GM13976 (cell line): ENCODE results near the gene LAMA5.

Experiments used
- DNase-seq: peaks from one replicate; pipeline ENCODE4 v3.0.0; 2012; ENCODE audit warnings: low spot score
- in situ Hi-C: fragments of 300-500 bp; cut with MboI; formaldehyde crosslinking; loops from one replicate; pipeline ENCODE4 v1.12.0; 2022; ENCODE audit warnings: low sequenced_read_pairs, mixed read lengths, inconsistent platforms; ENCODE audit not compliant: unreplicated experiment
- TF ChIP-seq, protein P1 (sequence below): IDR thresholded peaks from 2 replicates; pipeline ENCODE4 v1.5.1; 2012; ENCODE audit warnings: borderline replicate concordance, mild to moderate bottlenecking; ENCODE audit not compliant: insufficient read depth; ENCODE audit errors: extremely low read depth, missing control alignments, control extremely low read depth

LAMA5 gene

DNA sequence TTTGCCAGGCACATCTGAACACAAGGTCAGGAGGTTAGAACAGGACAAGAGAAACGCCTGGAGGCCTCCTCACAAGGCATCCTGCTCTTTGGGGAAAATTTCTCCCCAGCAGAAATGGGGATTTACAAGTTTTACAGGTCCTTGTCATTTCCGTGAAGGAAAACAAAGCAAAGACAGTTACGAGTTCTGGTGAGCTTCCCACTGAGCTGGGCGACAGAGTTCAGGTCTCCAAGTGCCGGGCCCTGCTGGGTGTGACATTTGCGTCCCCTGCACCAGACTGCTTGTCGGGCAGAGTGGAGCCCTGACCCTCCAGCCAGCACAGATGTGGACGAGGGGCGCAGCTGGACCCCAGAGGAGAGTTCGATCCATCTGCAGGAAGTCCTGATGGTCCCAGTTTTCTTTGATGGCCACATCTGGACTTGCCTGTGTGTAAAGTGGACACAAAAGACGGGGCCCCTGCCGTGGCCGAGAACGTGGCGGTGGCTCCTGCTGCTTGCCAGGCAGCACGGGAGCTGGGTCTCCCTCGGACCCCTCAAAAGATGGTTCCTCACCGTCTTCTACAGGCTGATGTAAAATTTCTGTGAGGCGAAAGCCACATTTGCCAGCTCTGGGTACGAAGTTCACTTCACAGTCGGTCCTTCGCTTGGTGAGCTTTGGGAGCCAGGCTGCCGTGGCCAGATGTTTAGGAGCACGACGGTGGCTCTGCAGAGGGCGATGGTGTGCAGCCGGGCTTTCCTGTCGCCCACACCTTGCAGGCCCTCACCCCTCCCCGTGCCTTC, 69.5 kb downstream of the LAMA5 start:
- TF ChIP-seq, protein P1, sequence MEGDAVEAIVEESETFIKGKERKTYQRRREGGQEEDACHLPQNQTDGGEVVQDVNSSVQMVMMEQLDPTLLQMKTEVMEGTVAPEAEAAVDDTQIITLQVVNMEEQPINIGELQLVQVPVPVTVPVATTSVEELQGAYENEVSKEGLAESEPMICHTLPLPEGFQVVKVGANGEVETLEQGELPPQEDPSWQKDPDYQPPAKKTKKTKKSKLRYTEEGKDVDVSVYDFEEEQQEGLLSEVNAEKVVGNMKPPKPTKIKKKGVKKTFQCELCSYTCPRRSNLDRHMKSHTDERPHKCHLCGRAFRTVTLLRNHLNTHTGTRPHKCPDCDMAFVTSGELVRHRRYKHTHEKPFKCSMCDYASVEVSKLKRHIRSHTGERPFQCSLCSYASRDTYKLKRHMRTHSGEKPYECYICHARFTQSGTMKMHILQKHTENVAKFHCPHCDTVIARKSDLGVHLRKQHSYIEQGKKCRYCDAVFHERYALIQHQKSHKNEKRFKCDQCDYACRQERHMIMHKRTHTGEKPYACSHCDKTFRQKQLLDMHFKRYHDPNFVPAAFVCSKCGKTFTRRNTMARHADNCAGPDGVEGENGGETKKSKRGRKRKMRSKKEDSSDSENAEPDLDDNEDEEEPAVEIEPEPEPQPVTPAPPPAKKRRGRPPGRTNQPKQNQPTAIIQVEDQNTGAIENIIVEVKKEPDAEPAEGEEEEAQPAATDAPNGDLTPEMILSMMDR: no peak
- in situ Hi-C loops: no loop called here
- no peak for DNase-seq

DNA sequence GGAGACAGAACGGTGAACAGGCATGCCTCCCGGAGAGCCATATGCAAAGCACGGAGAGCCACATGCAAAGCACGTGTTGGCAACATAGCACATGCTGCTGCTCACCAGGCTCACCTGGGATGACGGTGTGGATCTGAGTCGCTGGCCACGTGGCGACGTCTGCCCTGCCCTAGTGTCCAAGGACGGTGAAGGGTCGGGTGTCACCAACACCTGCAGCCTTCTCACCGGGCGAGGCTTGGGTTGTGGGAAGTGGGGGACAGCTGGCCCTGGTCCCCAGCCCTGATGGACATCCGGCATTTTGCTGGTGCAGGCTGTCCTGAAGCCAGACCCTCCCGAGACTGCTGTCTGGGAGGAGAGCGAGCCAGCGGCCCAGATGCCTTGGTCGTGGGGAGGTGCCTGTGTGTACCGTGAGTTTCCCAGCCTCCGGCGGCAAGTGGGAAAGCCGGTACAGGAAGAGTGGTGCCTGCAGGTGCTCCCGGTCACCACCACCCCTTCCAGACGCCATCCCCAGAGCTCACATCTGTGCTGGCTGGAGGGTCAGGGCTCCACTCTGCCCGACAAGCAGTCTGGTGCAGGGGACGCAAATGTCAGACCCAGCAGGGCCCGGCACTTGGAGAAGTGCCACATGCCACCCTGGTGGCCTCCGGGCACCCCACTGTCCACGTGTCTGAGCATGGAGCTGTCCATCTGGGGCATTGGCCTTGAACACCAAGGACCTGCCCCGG, 70.2 kb downstream of the LAMA5 start:
- no peak for DNase-seq
- in situ Hi-C loops: no loop called here
- TF ChIP-seq, protein P1: no peak

DNA sequence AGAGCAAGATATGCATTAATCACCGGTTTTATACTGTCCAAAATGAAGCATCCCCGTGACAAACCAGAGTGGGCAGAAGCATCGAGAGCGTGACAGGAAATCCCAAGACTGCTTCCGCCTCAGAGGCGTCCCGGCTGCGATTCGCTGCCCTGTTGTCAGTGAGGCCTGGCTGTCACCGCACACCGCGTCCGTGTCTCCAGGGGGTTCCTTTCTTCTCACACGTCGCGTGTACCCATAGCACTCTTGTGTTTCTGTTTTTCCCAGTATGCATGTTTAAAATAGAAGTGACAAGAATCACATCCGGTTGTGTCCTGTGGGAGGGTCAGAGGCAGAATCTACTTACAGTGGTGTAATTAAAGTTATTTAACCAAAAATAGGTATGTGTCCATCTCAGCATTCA, 72.6 kb downstream of the LAMA5 start:
- in situ Hi-C loops: no loop called here
- no peak for DNase-seq
- TF ChIP-seq, protein P1: no peak

DNA sequence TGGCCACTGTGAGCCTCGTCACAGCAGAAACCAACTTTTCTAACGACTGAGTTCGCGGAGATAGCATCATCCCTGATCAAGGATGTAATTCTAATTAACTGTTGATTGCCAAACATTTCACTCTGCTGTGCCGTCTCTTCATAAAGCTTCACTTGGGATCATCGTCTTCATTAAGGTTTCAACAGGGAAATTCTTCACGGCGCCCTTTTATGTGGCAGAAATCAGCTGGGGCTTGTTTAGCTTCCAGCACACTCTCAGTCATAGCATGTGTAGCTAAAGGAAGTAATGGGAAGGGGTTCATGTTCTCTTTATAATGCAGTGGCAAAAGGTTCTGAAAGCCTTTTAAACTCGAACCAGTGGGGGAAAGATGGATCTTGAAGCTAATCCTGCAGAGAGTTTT, 73.2 kb downstream of the LAMA5 start:
- TF ChIP-seq, protein P1: no peak
- DNase-seq: no peak
- in situ Hi-C loops: no loop called here

DNA sequence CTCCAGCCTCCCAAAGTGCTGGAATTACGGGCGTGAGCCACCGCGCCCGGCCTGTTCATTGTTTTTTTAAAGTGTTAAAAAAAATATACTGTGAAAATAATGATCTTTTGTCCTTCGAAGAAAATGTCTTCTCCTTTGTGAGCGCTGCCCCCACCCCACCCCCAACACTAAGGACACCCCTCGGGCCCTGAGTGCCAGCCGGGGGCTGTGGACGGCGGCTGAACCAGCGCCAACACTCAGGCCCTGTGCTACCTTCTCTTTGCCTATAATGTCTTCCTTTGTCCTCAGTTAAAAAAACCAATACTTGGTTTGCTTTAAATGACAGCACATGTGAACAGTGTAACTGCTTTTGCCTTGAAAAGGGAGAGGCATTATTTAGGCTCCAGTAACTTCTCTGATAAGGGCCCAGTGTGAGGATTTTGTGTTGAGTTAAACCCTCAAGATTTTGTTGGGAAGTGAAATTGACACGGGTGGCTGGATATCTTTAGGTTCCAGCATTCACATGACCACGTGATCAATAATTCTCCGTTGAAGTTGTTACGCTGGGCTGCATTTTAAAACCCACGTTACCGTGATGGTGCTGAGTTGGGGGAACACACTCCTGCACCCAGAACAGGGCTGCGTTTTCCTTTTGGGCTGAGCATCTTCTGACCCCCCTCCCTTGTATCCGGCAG, 73.9 kb downstream of the LAMA5 start:
- DNase-seq: no peak
- in situ Hi-C loops: no loop called here

DNA sequence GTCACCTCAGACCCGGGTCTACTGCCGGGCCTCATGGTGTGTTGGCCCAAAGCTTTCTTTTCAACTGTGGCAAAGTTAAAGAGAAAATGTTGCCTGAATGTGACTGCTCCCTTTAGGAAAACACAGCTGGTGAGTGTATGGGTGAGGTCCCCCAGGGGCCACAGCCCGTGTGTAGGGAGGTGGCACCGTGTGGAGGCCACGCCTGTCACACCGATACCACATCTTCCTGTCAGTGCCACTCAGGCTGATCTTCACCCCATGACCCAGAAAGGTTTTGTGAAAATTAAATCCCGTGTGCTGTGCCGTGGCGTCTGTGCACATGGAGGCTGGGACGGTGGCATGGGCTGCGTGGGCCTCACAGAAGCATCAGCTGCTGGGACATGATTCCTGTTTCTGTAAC, 75.0 kb downstream of the LAMA5 start:
- TF ChIP-seq, protein P1: no peak
- DNase-seq: no peak
- in situ Hi-C loops: no loop called here

More for the DNA sequence above, 73.9 kb downstream of the LAMA5 start:
- TF ChIP-seq, protein P1: no peak
